NCI-H1694 treated with DMSO at 0.1 percent for 48 hours (cell line): ENCODE data around the gene CGA.
"Not testable (repeated sequence)": the region's sequence is repeated elsewhere in the genome, so short reads cannot be mapped to it uniquely, and the experiment has no call there.

ENCODE experiments used
- DNase-seq: peaks from one replicate; lab custom pipeline; 2025; lab: John Stamatoyannopoulos, UW

Gene CGA

DNA sequence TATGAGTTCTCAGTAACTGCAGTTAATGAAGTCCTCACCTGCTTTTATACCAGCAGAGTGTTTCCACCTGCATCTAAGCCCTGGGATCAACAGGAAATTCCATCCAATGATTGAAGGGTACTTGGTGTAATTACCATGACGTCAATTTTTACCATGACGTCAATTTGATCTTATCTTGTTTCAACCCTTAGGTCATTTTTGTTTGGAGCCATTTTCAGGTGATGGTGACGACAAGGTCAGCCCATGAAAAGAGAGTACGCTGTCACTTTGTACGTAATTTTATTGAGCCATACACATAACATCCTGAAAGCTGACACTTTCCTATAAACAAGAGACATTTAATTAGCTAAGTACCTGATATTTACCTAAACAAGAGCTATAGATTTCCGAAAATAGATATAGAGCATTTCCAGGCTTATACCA lies at the start of gene CGA:
Gene CGA, minus strand, starts transcription at position 20 of the 423 bp plus-strand sequence. CDS start 6,906 bp downstream, outside the sequence.
- no peak for DNase-seq

- not testable (repeated sequence) for DNase-seq
These were observed 45.0 kb upstream of the CGA start for GRCh38 chr6:87139927-87140326.

DNA sequence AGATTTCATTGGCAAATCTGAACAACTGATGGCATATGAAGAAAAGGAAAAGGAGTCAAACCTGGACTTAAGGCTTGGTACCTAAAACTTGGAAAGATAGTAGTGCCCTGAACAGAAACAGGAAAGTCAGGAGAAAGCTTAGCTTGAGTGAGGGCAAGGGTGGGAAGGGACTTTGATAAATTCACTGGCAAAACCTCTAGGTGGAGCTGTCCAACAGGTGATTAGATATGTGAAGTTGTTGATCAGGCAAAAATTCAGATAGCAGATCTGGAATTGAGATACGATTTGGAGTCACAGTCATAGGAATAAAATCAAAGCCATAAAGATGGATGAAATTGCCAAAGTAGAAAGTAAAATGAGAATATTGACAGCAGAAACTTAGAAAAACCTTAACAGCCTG lies 44.3 kb upstream of the CGA start:
- peak; percentile 31 for DNase-seq

GRCh38 chr6:87136963-87137362 lies 42.1 kb upstream of the CGA start:
- no peak for DNase-seq

DNA sequence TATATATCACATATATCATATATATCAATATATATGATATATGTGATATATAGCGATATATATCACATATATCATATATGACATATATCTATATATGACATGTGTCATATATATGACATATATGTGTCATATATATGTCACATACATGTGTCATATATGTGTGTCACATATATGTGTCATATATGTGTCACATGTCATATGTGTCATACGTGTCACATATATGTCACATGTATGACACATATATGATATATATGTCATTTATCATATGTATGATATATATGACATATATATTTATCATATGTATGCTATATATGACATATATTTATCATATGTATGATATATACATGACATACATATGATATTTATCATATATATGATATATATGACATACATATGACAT lies 32.8 kb upstream of the CGA start:
- no peak for DNase-seq

- DNase-seq = no peak
These were observed 31.6 kb upstream of the CGA start for GRCh38 chr6:87126501-87126900.

DNA sequence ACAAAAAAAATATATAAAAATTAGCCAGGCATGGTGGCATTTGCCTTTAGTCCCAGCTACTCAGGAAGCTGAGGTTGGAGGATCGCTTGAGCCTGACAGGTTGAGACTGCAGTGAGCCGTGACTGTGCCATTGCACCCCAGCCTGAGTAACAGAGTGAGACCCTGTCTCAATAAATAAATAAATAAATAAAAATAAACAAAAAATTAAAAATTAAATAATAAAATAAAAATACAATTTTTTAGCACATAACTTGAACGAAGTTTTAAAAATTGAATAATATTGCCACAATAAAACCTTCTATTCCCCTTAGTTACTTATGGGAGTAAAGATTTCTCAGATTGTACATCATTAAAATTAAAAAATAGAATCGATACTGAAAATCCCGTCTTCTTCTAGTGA lies 29.2 kb upstream of the CGA start:
- DNase-seq = no peak

DNA sequence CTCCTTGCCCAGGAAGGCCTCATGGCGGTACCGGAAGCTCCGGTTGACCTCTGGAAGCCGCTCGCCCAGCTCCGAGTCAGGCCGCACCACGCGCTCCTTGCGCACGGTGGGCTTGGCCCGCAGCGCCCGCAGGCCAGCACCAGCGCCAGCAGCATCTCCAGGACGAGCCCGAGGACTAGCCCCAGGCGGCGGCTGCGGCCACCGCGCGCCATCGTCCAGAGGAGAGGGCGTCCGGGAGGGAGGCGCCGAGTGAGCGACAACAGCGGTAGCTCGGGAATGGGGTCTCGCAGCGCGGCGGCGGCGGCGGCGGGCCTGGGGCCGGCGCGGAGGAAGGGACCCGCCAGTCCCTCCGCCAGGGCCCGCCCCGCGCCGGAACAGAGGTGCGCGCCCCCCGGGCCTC lies 27.6 kb upstream of the CGA start:
- no peak for DNase-seq

- DNase-seq = no peak
These were observed 23.1 kb upstream of the CGA start for GRCh38 chr6:87118054-87118453.

DNA sequence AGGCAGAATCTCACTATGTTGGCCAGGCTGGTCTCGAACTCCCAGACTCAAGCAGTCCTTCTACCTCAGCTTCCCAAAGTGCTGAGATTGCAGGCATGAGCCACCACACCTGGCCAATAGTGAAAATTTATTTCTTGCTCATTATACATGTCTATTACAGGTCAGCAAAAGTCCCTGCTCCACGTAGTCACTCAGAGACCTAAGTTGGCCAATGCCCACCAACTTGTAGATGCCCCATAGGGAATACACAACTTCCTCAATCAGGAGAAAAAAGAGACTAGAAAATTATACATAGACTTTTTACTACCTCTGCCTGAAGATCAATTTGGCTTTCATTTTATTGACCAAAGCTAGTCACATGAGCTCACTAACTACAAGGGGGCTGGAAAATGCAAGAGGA lies 22.0 kb upstream of the CGA start:
- no peak for DNase-seq

GRCh38 chr6:87115402-87116135 lies 20.7 kb upstream of the CGA start:
- no peak for DNase-seq

DNA sequence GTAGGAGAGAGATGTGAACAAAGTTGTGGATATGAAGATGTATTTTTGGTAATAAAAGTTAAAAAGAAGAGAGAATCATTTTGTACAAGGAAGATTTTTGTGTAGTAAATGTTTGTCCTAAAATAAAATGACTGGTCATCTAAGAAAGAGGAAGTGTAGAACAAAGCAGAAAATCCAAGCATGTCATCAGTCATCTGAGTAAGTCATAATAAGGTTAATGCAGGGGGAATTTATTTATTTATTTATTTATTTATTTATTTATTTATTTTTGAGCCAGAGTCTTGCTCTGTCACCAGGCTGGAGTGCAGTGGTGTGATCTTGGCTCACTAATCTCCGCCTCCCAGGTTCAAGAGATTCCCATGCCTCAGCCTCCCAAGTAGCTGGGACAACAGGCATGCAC lies 15.7 kb upstream of the CGA start:
- DNase-seq = no peak

DNA sequence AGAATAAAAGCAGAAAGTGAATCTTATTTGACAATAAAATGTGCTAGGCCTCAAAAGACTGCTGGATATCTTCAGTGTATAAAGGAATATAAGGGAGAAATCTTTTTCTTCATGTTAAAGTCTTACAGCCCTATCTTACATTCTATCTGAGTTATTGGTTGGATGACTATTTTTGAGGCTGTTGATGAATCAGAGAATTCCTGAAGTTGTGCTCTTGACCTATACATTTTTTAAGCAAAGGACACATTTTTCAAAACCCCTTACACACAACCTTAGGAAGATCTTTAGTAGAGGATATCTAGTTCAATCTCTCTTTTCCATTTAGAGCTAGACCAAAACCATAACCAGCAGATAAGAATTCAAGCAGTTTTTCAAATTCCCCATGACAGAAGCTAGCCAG lies 10.9 kb upstream of the CGA start:
- no peak for DNase-seq

GRCh38 chr6:87104667-87105066 lies 9.8 kb upstream of the CGA start:
- no peak for DNase-seq

- no peak for DNase-seq
These were observed 9.2 kb upstream of the CGA start for GRCh38 chr6:87103977-87104601.

GRCh38 chr6:87102151-87102621 lies 7.3 kb upstream of the CGA start:
- DNase-seq = no peak

GRCh38 chr6:87101067-87101466 lies 6.2 kb upstream of the CGA start:
- no peak for DNase-seq

DNA sequence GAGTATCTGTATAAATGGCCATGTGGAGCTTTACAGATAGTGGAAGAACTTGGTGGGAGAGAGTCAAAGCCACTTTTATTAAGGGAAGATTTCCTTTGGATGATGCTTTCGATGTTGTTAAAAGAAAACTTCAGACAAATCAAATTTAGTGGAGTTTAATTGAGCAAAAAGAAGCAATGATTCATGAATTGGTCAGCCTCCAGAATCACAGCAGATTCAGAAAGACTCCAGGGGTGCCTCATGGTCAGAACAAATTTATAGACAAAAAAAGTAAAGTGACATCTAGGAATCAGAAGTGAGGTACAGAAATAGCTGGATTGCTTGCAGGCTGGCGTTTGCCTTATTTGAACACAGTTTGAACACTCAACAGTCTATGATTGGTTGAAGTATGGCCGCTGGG lies 5.3 kb upstream of the CGA start:
- no peak for DNase-seq

- DNase-seq = no peak
These were observed 4.6 kb upstream of the CGA start for GRCh38 chr6:87099472-87099871.

GRCh38 chr6:87094576-87094975 lies 330 bp downstream of the CGA start:
- DNase-seq = no peak

- DNase-seq = no peak
These were observed 1.3 kb downstream of the CGA start for GRCh38 chr6:87093651-87094050.

GRCh38 chr6:87093199-87093598 lies 1.7 kb downstream of the CGA start:
- DNase-seq = no peak

- DNase-seq = no peak
These were observed 2.5 kb downstream of the CGA start for GRCh38 chr6:87092435-87092834.

GRCh38 chr6:87089135-87089534 lies 5.8 kb downstream of the CGA start:
- DNase-seq = no peak
